Stomach (tissue), 9 donors: ENCODE results near the gene DDR1. TPM values are rescaled to one million over a fixed set of nuclear protein-coding genes. Genes with fewer than 3 reads are reported as not detected.

Source experiments
- DNase-seq, 2 donors: peaks; one replicate each; pipeline versions ENCODE4 v3.0.0 to v3.0.0-alpha.2; 2013 to 2019
- H3K27ac ChIP-seq, 5 donors: fragments of 200-600 bp in 4 of 5; sonication (generic) in 4 of 5; one replicate each; pipeline ENCODE4 v1.5.1; 2013 to 2019; ENCODE audit warnings: mild to moderate bottlenecking in 1 of 5, moderate library complexity in 1 of 5
- H3K27me3 ChIP-seq, 3 donors: fragments of 200-600 bp; sonication (generic); one replicate each; pipeline ENCODE4 v1.5.1; 2017 to 2019; ENCODE audit warnings: mixed run types in 1 of 3
- H3K36me3 ChIP-seq, 4 donors: fragments of 200-600 bp; sonication (generic); 1 replicate in 3 of 4; 2 replicates in 1 of 4; pipeline ENCODE4 v1.5.1; 2016 to 2019
- H3K4me1 ChIP-seq, 4 donors: fragments of 200-600 bp; sonication (generic); one replicate each; pipeline ENCODE4 v1.5.1; 2016 to 2019
- H3K4me3 ChIP-seq, 4 donors: fragments of 200-600 bp; sonication (generic) in 3 of 4; one replicate each; pipeline ENCODE4 v1.5.1; 2016 to 2019; ENCODE audit warnings: mild to moderate bottlenecking in 1 of 4
- H3K9me3 ChIP-seq, 4 donors: fragments of 200-600 bp; sonication (generic); one replicate each; pipeline ENCODE4 v1.5.1; 2016 to 2019
- EP300 ChIP-seq: sonication (generic); formaldehyde crosslinking; IDR thresholded peaks from one replicate; pipeline ENCODE4 v1.6.1; 2017; ENCODE audit warnings: antibody characterized with exemption
- POLR2A ChIP-seq, 4 donors: fragments of 450-650 bp; IDR thresholded peaks; one replicate each; pipeline ENCODE4 v1.6.1; 2016; ENCODE audit warnings: antibody characterized with exemption in 4 of 4, control low read depth in 2 of 4, mild to moderate bottlenecking in 1 of 4, moderate library complexity in 1 of 4
- POLR2AphosphoS5 ChIP-seq, 3 donors: sonication (generic); formaldehyde crosslinking; IDR thresholded peaks; one replicate each; pipeline ENCODE4 v1.6.1; 2016; ENCODE audit warnings: antibody characterized with exemption in 3 of 3
- WGBS, 5 donors: extraction: QIAGEN DNeasy Blood & Tissue Kit in 3 of 5; methylation state at CpG; one replicate each; pipeline versions ENCODE4 v1.1.5 to v1.1.7; 2013 to 2018; 5-methylcytosine and 5-hydroxymethylcytosine counted together
- intact Hi-C: fragments of 100-400 bp; cut with DNase I; formaldehyde crosslinking; loops from one replicate; pipeline ENCODE4 v1.15.1; 2023; ENCODE audit warnings: low total_unique reads
- polyA plus RNA-seq, 3 donors: library from polyadenylated mRNA; stranded (reverse); fragments of 200-250 nt; gene quantifications; one replicate each; pipeline ENCODE4 v1.2.3, GENCODE V29; 2013
- total RNA-seq, 5 donors: library from RNA; depleted of rRNA; stranded (reverse); fragments of >200 nt; gene quantifications; one replicate each; pipeline versions ENCODE4 v1.1.0 to v1.2.3, GENCODE V29; 2014 to 2016
- TF ChIP-seq, protein P1 (sequence below), 7 experiments: fragments of 450-650 bp in 4 of 7; fragments of 200-600 bp in 3 of 7; sonication (generic) in 3 of 7; IDR thresholded peaks; one replicate each; pipeline ENCODE4 v1.5.1; 2016 to 2019; ENCODE audit warnings: antibody characterized with exemption in 7 of 7, control low read depth in 2 of 7, mild to moderate bottlenecking in 1 of 7
- donor health status: healthy with polysubstance abuse.
- donor health status: Bipolar disorder and iron deficiency.
- donor health status: healthy.

Gene DDR1
- total and polyA plus RNA-seq, 8 donors = 17.6 to 144 (median 82.4) TPM

DNA sequence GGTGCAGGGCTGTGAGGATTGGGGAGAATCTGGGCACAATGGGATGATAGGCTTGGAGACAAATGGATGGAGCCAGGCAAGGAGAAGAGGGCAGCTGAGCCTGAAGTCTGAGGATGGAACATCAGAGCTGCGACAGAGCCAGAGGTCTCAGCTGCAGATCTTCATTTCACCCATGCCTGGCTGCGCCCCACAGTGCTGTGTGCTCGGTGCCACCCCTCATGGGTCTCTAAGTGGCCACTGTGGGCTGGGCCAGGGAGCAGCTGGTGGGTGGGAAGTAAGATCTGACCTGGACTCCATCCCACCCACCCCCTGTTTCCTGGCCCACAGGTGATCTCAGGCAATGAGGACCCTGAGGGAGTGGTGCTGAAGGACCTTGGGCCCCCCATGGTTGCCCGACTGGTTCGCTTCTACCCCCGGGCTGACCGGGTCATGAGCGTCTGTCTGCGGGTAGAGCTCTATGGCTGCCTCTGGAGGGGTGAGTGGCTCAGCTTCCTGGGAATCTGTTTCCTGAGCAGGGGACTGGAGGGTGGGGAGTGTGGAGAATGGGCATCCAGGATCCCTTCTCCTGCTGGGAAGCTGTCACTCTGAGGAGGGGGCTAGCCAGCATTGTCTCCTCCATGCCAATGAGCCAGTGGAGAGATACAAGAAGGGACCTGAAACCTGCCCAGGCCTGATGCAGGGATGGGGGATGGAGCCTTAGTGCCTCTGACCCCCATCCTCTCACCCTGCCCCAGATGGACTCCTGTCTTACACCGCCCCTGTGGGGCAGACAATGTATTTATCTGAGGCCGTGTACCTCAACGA is 6.5 kb downstream of the DDR1 start:
- TF ChIP-seq EP300 (no peak), POLR2A (IDR thresholded peaks at IDR 0.05) (no peak), POLR2AphosphoS5 (IDR thresholded peaks at IDR 0.05) (no peak)
- TF ChIP-seq, protein P1, sequence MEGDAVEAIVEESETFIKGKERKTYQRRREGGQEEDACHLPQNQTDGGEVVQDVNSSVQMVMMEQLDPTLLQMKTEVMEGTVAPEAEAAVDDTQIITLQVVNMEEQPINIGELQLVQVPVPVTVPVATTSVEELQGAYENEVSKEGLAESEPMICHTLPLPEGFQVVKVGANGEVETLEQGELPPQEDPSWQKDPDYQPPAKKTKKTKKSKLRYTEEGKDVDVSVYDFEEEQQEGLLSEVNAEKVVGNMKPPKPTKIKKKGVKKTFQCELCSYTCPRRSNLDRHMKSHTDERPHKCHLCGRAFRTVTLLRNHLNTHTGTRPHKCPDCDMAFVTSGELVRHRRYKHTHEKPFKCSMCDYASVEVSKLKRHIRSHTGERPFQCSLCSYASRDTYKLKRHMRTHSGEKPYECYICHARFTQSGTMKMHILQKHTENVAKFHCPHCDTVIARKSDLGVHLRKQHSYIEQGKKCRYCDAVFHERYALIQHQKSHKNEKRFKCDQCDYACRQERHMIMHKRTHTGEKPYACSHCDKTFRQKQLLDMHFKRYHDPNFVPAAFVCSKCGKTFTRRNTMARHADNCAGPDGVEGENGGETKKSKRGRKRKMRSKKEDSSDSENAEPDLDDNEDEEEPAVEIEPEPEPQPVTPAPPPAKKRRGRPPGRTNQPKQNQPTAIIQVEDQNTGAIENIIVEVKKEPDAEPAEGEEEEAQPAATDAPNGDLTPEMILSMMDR (IDR thresholded peaks at IDR 0.05) = no peak
- Histone ChIP-seq H3K27me3 (no peaks in the 10 kb centered on the region), H3K36me3 (peaks cover 39 to 74% (median 73%) of the 10 kb centered on the region in 4 donors), H3K27ac (peak overlapping the region in 1 of 5 donors; percentile 46), H3K9me3 (no peaks in the 10 kb centered on the region), H3K4me1 (peaks cover 12 to 48% (median 26%) of the 10 kb centered on the region in 4 donors), H3K4me3 (no peak overlapping the region)
- WGBS, 5 donors = 71 to 85% (median 81%) methylated on average over 10 to 12 of the region's 12 CpGs
- DNase-seq = no peak
- intact Hi-C loops = no loop called here

DNA sequence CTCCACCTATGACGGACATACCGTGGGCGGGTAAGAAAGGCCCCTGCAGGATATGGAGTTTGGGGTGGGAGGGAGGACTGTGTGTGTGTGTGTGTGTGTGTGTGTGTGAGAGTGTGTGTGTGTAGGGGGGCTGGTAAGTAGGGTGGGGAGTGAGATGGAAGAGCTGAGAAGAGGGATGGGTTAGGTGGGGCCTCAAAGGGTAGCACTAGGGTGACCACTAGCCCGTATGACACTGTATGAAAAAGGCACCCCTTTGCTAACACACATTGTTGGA is 7.1 kb downstream of the DDR1 start:
- no peak overlapping the region for H3K27ac ChIP-seq
- peaks cover 40 to 80% (median 78%) of the 10 kb centered on the region in 4 donors for H3K36me3 ChIP-seq
- intact Hi-C loops = no loop called here
- no peak for DNase-seq
- TF ChIP-seq, protein P1 (IDR thresholded peaks at IDR 0.05) = no peak
- TF ChIP-seq POLR2A (IDR thresholded peaks at IDR 0.05) (no peak), POLR2AphosphoS5 (IDR thresholded peaks at IDR 0.05) (no peak), EP300 (no peak)
- H3K4me3 ChIP-seq = no peak overlapping the region
- H3K27me3 ChIP-seq = no peaks in the 10 kb centered on the region
- peaks cover 7 to 43% (median 21%) of the 10 kb centered on the region in 4 donors for H3K4me1 ChIP-seq
- no peaks in the 10 kb centered on the region for H3K9me3 ChIP-seq
- WGBS, 5 donors = 85 to 97% (median 87%) methylated on average over 4 of the region's 4 CpGs

DNA sequence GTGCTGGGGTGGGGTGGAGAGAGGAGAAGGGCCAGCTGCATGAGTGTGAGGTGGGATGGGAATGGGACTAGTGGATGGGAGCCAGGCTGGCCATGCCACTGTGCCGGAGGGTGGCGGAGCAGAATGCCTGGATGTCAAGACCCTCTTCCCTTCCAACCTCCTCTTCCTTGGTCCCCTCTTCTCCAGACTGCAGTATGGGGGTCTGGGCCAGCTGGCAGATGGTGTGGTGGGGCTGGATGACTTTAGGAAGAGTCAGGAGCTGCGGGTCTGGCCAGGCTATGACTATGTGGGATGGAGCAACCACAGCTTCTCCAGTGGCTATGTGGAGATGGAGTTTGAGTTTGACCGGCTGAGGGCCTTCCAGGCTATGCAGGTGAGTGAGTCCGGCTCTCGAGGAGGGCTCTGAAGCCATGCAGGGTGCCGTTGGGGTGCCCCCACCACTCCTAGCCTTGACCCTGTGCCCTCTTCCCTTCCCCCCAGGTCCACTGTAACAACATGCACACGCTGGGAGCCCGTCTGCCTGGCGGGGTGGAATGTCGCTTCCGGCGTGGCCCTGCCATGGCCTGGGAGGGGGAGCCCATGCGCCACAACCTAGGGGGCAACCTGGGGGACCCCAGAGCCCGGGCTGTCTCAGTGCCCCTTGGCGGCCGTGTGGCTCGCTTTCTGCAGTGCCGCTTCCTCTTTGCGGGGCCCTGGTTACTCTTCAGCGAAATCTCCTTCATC is 7.7 kb downstream of the DDR1 start:
- Histone ChIP-seq H3K9me3 (no peaks in the 10 kb centered on the region), H3K36me3 (peaks cover 46 to 86% (median 84%) of the 10 kb centered on the region in 4 donors), H3K4me1 (peaks cover 1 to 37% (median 15%) of the 10 kb centered on the region in 4 donors), H3K27me3 (no peaks in the 10 kb centered on the region), H3K4me3 (no peak overlapping the region), H3K27ac (no peak overlapping the region)
- intact Hi-C loops = no loop called here
- WGBS, 5 donors = 90 to 96% (median 90%) methylated on average over 8 to 21 of the region's 21 CpGs
- no peak for DNase-seq
- TF ChIP-seq POLR2A (IDR thresholded peaks at IDR 0.05) = no peak
- TF ChIP-seq, protein P1 (IDR thresholded peaks at IDR 0.05) = no peak
- TF ChIP-seq EP300 = no peak
- TF ChIP-seq POLR2AphosphoS5 (IDR thresholded peaks at IDR 0.05) = no peak

DNA sequence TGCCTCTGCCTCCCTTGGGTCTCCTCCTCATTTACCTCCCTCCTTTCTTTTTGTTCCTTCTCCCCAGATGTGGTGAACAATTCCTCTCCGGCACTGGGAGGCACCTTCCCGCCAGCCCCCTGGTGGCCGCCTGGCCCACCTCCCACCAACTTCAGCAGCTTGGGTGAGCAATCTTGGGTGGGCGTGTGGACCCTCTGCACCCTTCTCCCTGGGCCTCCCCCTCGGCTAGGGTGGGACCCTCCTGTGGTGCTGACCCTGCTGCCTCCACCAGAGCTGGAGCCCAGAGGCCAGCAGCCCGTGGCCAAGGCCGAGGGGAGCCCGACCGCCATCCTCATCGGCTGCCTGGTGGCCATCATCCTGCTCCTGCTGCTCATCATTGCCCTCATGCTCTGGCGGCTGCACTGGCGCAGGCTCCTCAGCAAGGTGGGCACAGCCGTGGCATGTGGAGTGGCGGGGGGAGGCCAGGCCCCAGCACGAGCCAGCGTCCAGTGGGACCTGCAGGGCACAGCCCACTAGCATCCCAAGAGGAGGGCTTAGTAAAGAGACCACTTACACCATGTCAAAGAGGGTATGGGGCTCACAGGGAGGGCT is 8.8 kb downstream of the DDR1 start:
- 82 to 89% (median 86%) methylated on average over 10 to 16 of the region's 16 CpGs for WGBS, 5 donors
- Histone ChIP-seq H3K9me3 (no peaks in the 10 kb centered on the region), H3K4me1 (peaks cover 0 to 30% (median 12%) of the 10 kb centered on the region in 4 donors), H3K36me3 (peaks cover 57 to 97% (median 95%) of the 10 kb centered on the region in 4 donors), H3K27ac (no peak overlapping the region), H3K4me3 (no peak overlapping the region), H3K27me3 (no peaks in the 10 kb centered on the region)
- intact Hi-C loops = no loop called here
- DNase-seq = no peak
- no peak for TF ChIP-seq POLR2A (IDR thresholded peaks at IDR 0.05)
- TF ChIP-seq POLR2AphosphoS5 (IDR thresholded peaks at IDR 0.05) = no peak
